SK-N-SH (cell line): ENCODE measurements around the gene PKN3. TPM values are rescaled to one million over a fixed set of nuclear protein-coding genes. Genes with fewer than 3 reads are reported as not detected.

Experiments used
- CTCF ChIA-PET: fragments of 300-600, 350-600 bp; formaldehyde crosslinking; extraction: SDS; loops from one replicate; lab custom pipeline; 2021; lab: Yijun Ruan, JAX
- POLR2A ChIA-PET: fragments of 350-600 bp; sonication (Branson Sonifier 250); formaldehyde crosslinking; extraction: SDS; loops from one replicate; lab custom pipeline; 2020; ENCODE audit warnings: antibody characterized with exemption, inconsistent platforms; lab: Yijun Ruan, JAX
- DNase-seq: peaks from one replicate; pipeline ENCODE4 v3.0.0; 2012
- H2AFZ ChIP-seq: fragments of 200-600 bp; sonication (generic); 2 replicates; pipeline ENCODE4 v1.8.1; 2016; ENCODE audit warnings: antibody characterized with exemption, mild to moderate bottlenecking, low read depth
- H3F3A ChIP-seq: fragments of 200-600 bp; sonication (generic); replicated peaks from 2 replicates; pipeline ENCODE3; 2016; ENCODE audit warnings: antibody characterized with exemption, mild to moderate bottlenecking; ENCODE audit not compliant: insufficient read depth
- H3K27ac ChIP-seq, 2 experiments: fragments of 200-500 bp in 1 of 2; fragments of 200-600 bp in 1 of 2; sonication (Bioruptor generic) in 1 of 2; sonication (generic), shearing (Covaris generic) in 1 of 2; 2 replicates each; pipeline versions ENCODE4 v1.5.1 to v1.6.1; 2014 to 2016; ENCODE audit warnings: low read depth in 2 of 2, inconsistent platforms in 1 of 2, low read length in 1 of 2, mild to moderate bottlenecking in 1 of 2, mixed read lengths in 1 of 2
- H3K27me3 ChIP-seq: fragments of 200-600 bp; sonication (generic), shearing (Covaris generic); 2 replicates; pipeline ENCODE4 v1.6.1; 2016; ENCODE audit warnings: mixed run types; ENCODE audit not compliant: insufficient read depth
- H3K36me3 ChIP-seq, 2 experiments: fragments of 200-500 bp in 1 of 2; fragments of 200-600 bp in 1 of 2; sonication (Bioruptor generic) in 1 of 2; sonication (generic) in 1 of 2; replicated peaks in 1 of 2; 2 replicates each; pipeline versions ENCODE3 to v1.5.1; 2014 to 2016; ENCODE audit warnings: low read length in 1 of 2, mild to moderate bottlenecking in 1 of 2; ENCODE audit not compliant: insufficient read depth in 2 of 2, control insufficient read depth in 1 of 2
- H3K4me1 ChIP-seq, 2 experiments: fragments of 200-500 bp in 1 of 2; fragments of 200-600 bp in 1 of 2; sonication (Bioruptor generic) in 1 of 2; sonication (generic), shearing (Covaris generic) in 1 of 2; 2 replicates each; pipeline versions ENCODE4 v1.5.1 to v1.6.1; 2014 to 2016; ENCODE audit warnings: low read depth in 1 of 2, low read length in 1 of 2, mixed run types in 1 of 2; ENCODE audit not compliant: insufficient read depth in 2 of 2, control insufficient read depth in 1 of 2
- H3K4me2 ChIP-seq: fragments of 200-600 bp; sonication (generic), shearing (Covaris generic); 2 replicates; pipeline ENCODE4 v1.6.1; 2017; ENCODE audit warnings: mixed run types
- H3K4me3 ChIP-seq, 2 experiments: fragments of 200-500 bp in 1 of 2; fragments of 200-600 bp in 1 of 2; sonication (Bioruptor generic) in 1 of 2; sonication (generic), shearing (Covaris generic) in 1 of 2; 2 replicates each; pipeline versions ENCODE4 v1.5.1 to v1.8.1; 2014 to 2016; ENCODE audit warnings: low read depth in 2 of 2, inconsistent platforms in 1 of 2, low read length in 1 of 2, mild to moderate bottlenecking in 1 of 2, mixed read lengths in 1 of 2, moderate library complexity in 1 of 2
- H3K79me2 ChIP-seq: fragments of 200-600 bp; sonication (generic); 2 replicates; pipeline ENCODE4 v1.8.1; 2017; ENCODE audit warnings: mild to moderate bottlenecking; ENCODE audit not compliant: insufficient read depth
- H3K9ac ChIP-seq: fragments of 200-600 bp; sonication (generic); 2 replicates; pipeline ENCODE4 v1.6.1; 2017; ENCODE audit warnings: mixed run types
- H3K9me2 ChIP-seq: fragments of 200-600 bp; sonication (generic); 2 replicates; pipeline ENCODE4 v1.6.1; 2017; ENCODE audit warnings: mixed run types
- H3K9me3 ChIP-seq: fragments of 200-600 bp; sonication (generic); 2 replicates; pipeline ENCODE4 v1.6.1; 2017; ENCODE audit warnings: mixed run types, mild to moderate bottlenecking, moderate library complexity
- H4K20me1 ChIP-seq: fragments of 200-600 bp; sonication (generic); 2 replicates; pipeline ENCODE4 v1.6.1; 2017; ENCODE audit warnings: mild to moderate bottlenecking, mixed run types; ENCODE audit not compliant: insufficient read depth
- CHD2 ChIP-seq: fragments of 150-350 bp; IDR thresholded peaks from 2 replicates; pipeline ENCODE4 v1.6.1; 2018; ENCODE audit warnings: low read length; ENCODE audit not compliant: partially characterized antibody
- EP300 ChIP-seq, 2 experiments: IDR thresholded peaks; 2 replicates each; pipeline versions ENCODE4 v1.4.0 to v1.6.1; 2012; ENCODE audit warnings: borderline replicate concordance in 1 of 2, low read depth in 1 of 2, low read length in 1 of 2
- EZH2phosphoT487 ChIP-seq: fragments of 200-600 bp; sonication (generic); IDR thresholded peaks from 2 replicates; pipeline ENCODE4 v1.6.1; 2017; ENCODE audit warnings: low read depth, mixed run types, mild to moderate bottlenecking, antibody characterized with exemption, moderate library complexity, borderline replicate concordance
- FOXJ3 ChIP-seq: sonication (generic); formaldehyde crosslinking; IDR thresholded peaks from 2 replicates; pipeline ENCODE4 v1.5.1; 2020; ENCODE audit warnings: mild to moderate bottlenecking, missing genetic modification reagents
- POLR2AphosphoS5 ChIP-seq: IDR thresholded peaks from 2 replicates; pipeline ENCODE4 v1.6.1; 2012; ENCODE audit warnings: low read depth, low read length
- REST ChIP-seq: IDR thresholded peaks from 2 replicates; pipeline ENCODE4 v1.6.1; 2012; ENCODE audit warnings: mild to moderate bottlenecking, low read depth, low read length, moderate library complexity
- RFX5 ChIP-seq: IDR thresholded peaks from 2 replicates; pipeline ENCODE4 v1.6.1; 2012; ENCODE audit warnings: mild to moderate bottlenecking, improper control_type of control experiment, low read length
- SIN3A ChIP-seq: IDR thresholded peaks from 2 replicates; pipeline ENCODE4 v1.6.1; 2012; ENCODE audit warnings: low read depth, mild to moderate bottlenecking, low read length, moderate library complexity, borderline replicate concordance
- SMC3 ChIP-seq: IDR thresholded peaks from 2 replicates; pipeline ENCODE4 v1.6.1; 2012; ENCODE audit warnings: low read depth, low read length, improper control_type of control experiment
- ZBTB33 ChIP-seq: IDR thresholded peaks from 2 replicates; pipeline ENCODE4 v1.4.0; 2012; ENCODE audit warnings: low read depth, borderline replicate concordance
- WGBS: methylation state at CpG from one replicate; pipeline ENCODE4 v1.1.6; 2017; ENCODE audit warnings: low lambda C conversion rate; 5-methylcytosine and 5-hydroxymethylcytosine counted together
- polyA plus RNA-seq, 3 experiments: library from polyadenylated mRNA; depleted of rRNA; stranded (reverse); fragments of >200 nt; gene quantifications; 2 replicates each; pipeline ENCODE4 v1.2.3, GENCODE V29; 2012
- TF ChIP-seq, protein P1 (sequence below): fragments of 150-350 bp; IDR thresholded peaks from 2 replicates; pipeline ENCODE4 v1.6.1; 2016; ENCODE audit warnings: mild to moderate bottlenecking, low read depth, low read length

The PKN3 gene
- polyA plus RNA-seq, 1 of the 3 experiments (the other 2 are of a cell fraction) = 7.8 TPM

- TF ChIP-seq SMC3 (no peak), ZBTB33 (no peak)
- TF ChIP-seq, all 33 proteins: peak for 0
These were observed 20.4 kb downstream of the PKN3 start (continued) for GRCh38 chr9:128722380-128723351.

DNA sequence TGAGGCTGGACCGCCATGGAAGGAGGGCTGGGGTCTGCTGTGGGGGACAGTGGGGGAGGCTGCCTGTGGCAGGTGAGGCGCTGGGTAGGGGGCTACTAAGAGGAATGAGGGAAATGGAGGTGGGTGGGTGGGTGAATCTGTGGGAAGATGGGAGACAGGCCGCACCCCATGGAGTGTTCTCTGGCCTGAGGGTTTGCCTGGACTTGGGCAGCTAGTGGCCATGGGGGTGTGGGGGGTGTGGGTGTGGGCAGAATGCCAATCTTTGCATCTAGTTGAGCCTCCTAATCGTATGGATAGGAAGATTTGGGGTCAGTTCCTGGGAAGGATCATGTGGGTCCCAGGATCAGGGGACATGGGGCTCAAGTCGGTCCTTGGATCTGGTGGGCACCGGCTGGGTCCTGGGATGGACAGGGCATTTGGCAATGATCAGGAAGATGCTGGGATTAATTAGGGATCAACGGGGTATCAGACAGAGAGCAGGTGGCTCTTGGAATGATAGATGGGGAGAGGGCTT, 21.1 kb downstream of the PKN3 start:
- Histone ChIP-seq H3K9ac (peak overlapping the region; percentile 55), H3K27me3 (no peaks in the 10 kb centered on the region), H3F3A (peaks cover 6% of the 10 kb centered on the region), H3K4me3 (peak overlapping the region; percentile 70 to 75), H4K20me1 (no peaks in the 10 kb centered on the region), H3K27ac (peak overlapping the region; percentile 25 to 69; a peak in 3 of 4 replicates), H3K9me2 (no peaks in the 10 kb centered on the region), H2AFZ (peak overlapping the region; percentile 79)
- CTCF ChIA-PET = interaction anchor here (1.1 to 1.9 kb wide), 4 partner anchors 11 to 107 kb away, joined by 3 to 12 read pairs (median 3); partner anchors contain the start of genes PKN3 and SPOUT1
- WGBS = 30% methylated on average over 7 of the region's 7 CpGs
- POLR2A ChIA-PET = interaction anchor here (1.4 kb wide), 2 partner anchors 17 to 122 kb away, joined by 3 to 4 read pairs; no protein-coding TSS in a partner anchor
- no peak for DNase-seq
- TF ChIP-seq EZH2phosphoT487 (no peak), REST (no peak), FOXJ3 (no peak), POLR2AphosphoS5 (no peak), SIN3A (no peak), SMC3 (no peak), ZBTB33 (no peak), EP300 (IDR thresholded peaks at IDR 0.05; ENCODE audit: borderline replicate concordance in 1 of 2, low read depth in 1 of 2, low read length in 1 of 2) (no peak), CHD2 (no peak), RFX5 (no peak)
- TF ChIP-seq, protein P1, sequence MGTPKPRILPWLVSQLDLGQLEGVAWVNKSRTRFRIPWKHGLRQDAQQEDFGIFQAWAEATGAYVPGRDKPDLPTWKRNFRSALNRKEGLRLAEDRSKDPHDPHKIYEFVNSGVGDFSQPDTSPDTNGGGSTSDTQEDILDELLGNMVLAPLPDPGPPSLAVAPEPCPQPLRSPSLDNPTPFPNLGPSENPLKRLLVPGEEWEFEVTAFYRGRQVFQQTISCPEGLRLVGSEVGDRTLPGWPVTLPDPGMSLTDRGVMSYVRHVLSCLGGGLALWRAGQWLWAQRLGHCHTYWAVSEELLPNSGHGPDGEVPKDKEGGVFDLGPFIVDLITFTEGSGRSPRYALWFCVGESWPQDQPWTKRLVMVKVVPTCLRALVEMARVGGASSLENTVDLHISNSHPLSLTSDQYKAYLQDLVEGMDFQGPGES = no peak
- TF ChIP-seq, all 33 proteins: peak for 0
- Histone ChIP-seq H3K36me3 (peaks cover 0 to 7% of the 10 kb centered on the region in 2 experiments), H3K79me2 (no peaks in the 10 kb centered on the region), H3K9me3 (no peaks in the 10 kb centered on the region), H3K4me1 (peaks cover 0 to 15% of the 10 kb centered on the region in 2 experiments; a peak in 1 of 4 replicates), H3K4me2 (peak overlapping the region; percentile 84)
